ENCODE measurements around the gene MNAT1.

DNA sequence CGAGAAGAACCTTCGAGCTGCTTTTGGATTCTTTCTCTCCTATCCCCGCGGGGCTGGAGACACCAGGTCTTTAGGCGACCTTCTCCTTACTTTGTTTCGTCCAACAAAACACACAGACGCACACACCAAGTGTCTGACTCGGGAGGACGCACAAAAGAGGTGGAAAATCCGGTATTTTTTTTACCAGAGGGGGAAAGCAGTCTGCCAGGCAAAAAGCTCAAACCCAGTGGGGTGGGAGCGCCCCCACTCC, 12.5 kb upstream of the MNAT1 start:
- TF ChIP-seq, protein P1, sequence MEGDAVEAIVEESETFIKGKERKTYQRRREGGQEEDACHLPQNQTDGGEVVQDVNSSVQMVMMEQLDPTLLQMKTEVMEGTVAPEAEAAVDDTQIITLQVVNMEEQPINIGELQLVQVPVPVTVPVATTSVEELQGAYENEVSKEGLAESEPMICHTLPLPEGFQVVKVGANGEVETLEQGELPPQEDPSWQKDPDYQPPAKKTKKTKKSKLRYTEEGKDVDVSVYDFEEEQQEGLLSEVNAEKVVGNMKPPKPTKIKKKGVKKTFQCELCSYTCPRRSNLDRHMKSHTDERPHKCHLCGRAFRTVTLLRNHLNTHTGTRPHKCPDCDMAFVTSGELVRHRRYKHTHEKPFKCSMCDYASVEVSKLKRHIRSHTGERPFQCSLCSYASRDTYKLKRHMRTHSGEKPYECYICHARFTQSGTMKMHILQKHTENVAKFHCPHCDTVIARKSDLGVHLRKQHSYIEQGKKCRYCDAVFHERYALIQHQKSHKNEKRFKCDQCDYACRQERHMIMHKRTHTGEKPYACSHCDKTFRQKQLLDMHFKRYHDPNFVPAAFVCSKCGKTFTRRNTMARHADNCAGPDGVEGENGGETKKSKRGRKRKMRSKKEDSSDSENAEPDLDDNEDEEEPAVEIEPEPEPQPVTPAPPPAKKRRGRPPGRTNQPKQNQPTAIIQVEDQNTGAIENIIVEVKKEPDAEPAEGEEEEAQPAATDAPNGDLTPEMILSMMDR (conservative IDR thresholded peaks at IDR 0.05) = no peak
- TF ChIP-seq EZH2 (IDR thresholded peaks at IDR 0.05; ENCODE audit: low read depth) = no peak

Data from PC-9 (cell line).